Sigmoid colon (tissue), 7 donors: Measurements from ENCODE around the gene SYNDIG1. TPM values are rescaled to one million over a fixed set of nuclear protein-coding genes. Genes with fewer than 3 reads are reported as not detected.

Experiments
- DNase-seq: peaks from one replicate; pipeline ENCODE4 v3.0.0-alpha.2; 2019
- H3K27ac ChIP-seq, 4 donors: fragments of 200-600 bp; sonication (generic); one replicate each; pipeline ENCODE4 v1.5.1; 2016 to 2019; ENCODE audit warnings: mild to moderate bottlenecking in 1 of 4
- H3K27me3 ChIP-seq, 3 donors: fragments of 200-600 bp; sonication (generic); one replicate each; pipeline ENCODE4 v1.5.1; 2019; ENCODE audit warnings: mild to moderate bottlenecking in 1 of 3
- H3K36me3 ChIP-seq, 4 donors: fragments of 200-600 bp; sonication (generic); one replicate each; pipeline ENCODE4 v1.5.1; 2016 to 2019
- H3K4me1 ChIP-seq, 4 donors: fragments of 200-600 bp; sonication (generic); one replicate each; pipeline ENCODE4 v1.5.1; 2017 to 2019
- H3K4me3 ChIP-seq, 4 donors: fragments of 200-600 bp; sonication (generic); one replicate each; pipeline ENCODE4 v1.5.1; 2017 to 2019; ENCODE audit warnings: mild to moderate bottlenecking in 2 of 4, moderate library complexity in 1 of 4
- H3K9me3 ChIP-seq, 4 donors: fragments of 200-600 bp in 3 of 4; sonication (generic) in 3 of 4; one replicate each; pipeline versions ENCODE4 v1.5.1 to v1.6.1; 2013 to 2019
- CTCF ChIP-seq, 4 experiments: fragments of 450-650 bp in 3 of 4; fragments of 200-600 bp in 1 of 4; IDR thresholded peaks; one replicate each; pipeline ENCODE4 v1.5.1; 2016 to 2019; ENCODE audit warnings: antibody characterized with exemption in 4 of 4, mild to moderate bottlenecking in 3 of 4, moderate library complexity in 2 of 4
- EP300 ChIP-seq, 4 donors: sonication (generic); formaldehyde crosslinking; IDR thresholded peaks; one replicate each; pipeline ENCODE4 v1.6.1; 2017; ENCODE audit warnings: antibody characterized with exemption in 4 of 4
- POLR2A ChIP-seq, 2 donors: fragments of 450-650 bp; IDR thresholded peaks; one replicate each; pipeline ENCODE4 v1.6.1; 2016; ENCODE audit warnings: antibody characterized with exemption in 2 of 2, mild to moderate bottlenecking in 2 of 2, moderate library complexity in 2 of 2
- POLR2AphosphoS5 ChIP-seq, 4 donors: sonication (generic); formaldehyde crosslinking; IDR thresholded peaks; one replicate each; pipeline ENCODE4 v1.6.1; 2017; ENCODE audit warnings: antibody characterized with exemption in 4 of 4
- WGBS, 2 donors: extraction: QIAGEN DNeasy Blood & Tissue Kit; methylation state at CpG; one replicate each; pipeline ENCODE4 v1.1.7; 2013; 5-methylcytosine and 5-hydroxymethylcytosine counted together
- intact Hi-C: fragments of 100-400 bp; cut with DNase I; formaldehyde crosslinking; loops from one replicate; pipeline ENCODE4 v1.15.1; 2023
- polyA plus RNA-seq, 3 donors: library from polyadenylated mRNA; stranded (reverse); fragments of 200-250 nt; gene quantifications; one replicate each; pipeline ENCODE4 v1.2.3, GENCODE V29; 2013
- total RNA-seq, 4 donors: library from RNA; depleted of rRNA; stranded (reverse); fragments of >200 nt; gene quantifications; one replicate each; pipeline ENCODE4 v1.1.0, GENCODE V29; 2016
- donor health status: healthy with polysubstance abuse.
- donor health status: Bipolar disorder and iron deficiency.
- donor health status: healthy.

SYNDIG1 gene
- total and polyA plus RNA-seq, 7 donors: 0.16 to 0.69 (median 0.36) TPM; not detected in 2

DNA sequence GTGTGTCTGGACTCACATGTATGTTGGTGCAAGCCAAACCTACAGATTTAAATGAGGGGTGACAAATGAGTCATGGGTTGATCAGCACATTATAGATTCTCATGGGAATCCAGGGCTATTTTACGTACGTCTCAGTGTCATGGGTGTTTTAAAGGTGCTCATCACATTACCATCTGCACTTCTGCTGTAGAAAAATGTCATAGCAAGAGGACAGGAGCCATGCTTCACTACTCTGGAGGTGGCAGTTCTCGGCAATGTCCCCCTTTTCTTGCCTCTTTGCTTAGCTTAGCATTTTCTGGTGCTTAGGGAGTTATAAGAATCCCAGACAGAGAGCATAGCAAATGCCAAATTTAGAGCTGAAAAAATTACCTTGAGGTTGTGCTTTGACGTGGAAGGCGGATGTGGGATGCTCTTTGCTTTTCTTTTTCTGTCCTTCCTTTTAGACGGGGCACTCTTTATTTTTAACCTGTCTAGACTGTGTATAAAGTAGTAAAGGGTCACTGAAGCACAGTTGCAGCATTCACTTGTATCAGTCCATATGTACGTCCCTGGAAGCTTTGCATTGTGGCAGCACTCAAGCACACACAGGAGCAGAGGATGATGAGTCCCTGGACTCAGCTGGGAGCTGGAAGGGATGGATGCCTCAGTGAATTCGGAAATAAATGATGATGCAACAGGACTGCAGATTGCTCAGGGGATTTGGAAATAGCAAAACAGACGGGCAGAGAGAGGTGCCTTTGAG is 139.7 kb downstream of the SYNDIG1 start:
- H3K27me3 ChIP-seq: no peaks in the 10 kb centered on the region
- 73 to 79% methylated on average over 9 of the region's 9 CpGs for WGBS, 2 donors
- no peaks in the 10 kb centered on the region for H3K36me3 ChIP-seq
- DNase-seq: no peak
- no peaks in the 10 kb centered on the region for H3K9me3 ChIP-seq
- no peak overlapping the region for H3K4me3 ChIP-seq
- no peak for TF ChIP-seq POLR2AphosphoS5 (IDR thresholded peaks at IDR 0.05)
- no peak for TF ChIP-seq CTCF (IDR thresholded peaks at IDR 0.05)
- TF ChIP-seq EP300 (IDR thresholded peaks at IDR 0.05): no peak
- no peak for TF ChIP-seq POLR2A (IDR thresholded peaks at IDR 0.05)
- intact Hi-C loops: no loop called here
- H3K27ac ChIP-seq: no peak overlapping the region
- no peaks in the 10 kb centered on the region for H3K4me1 ChIP-seq

DNA sequence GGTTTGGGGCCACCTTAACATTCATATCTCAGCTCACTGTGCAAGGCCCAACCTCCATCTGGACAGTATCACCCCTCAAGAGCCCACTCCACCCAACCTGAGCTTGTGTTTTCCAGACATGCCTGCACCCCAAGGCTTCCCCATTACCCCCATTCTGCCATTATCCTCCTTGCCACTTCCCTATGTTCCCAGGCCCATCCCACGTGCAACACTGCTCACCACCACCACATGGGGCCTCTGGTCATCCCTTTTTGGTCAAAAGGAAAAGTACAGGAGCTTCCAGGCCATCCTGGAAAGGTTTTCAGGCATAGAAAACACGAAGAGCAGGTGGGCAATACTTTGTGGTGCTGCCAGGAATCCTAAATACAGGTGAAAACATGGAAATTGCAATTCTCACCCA is 140.3 kb downstream of the SYNDIG1 start:
- Histone ChIP-seq H3K4me3 (no peak overlapping the region), H3K27me3 (no peaks in the 10 kb centered on the region), H3K9me3 (no peaks in the 10 kb centered on the region), H3K27ac (no peak overlapping the region), H3K4me1 (no peaks in the 10 kb centered on the region), H3K36me3 (no peaks in the 10 kb centered on the region)
- no peak for DNase-seq
- intact Hi-C loops: no loop called here
- 20 to 56% methylated on average over 2 of the region's 2 CpGs for WGBS, 2 donors
- no peak for TF ChIP-seq POLR2A (IDR thresholded peaks at IDR 0.05)
- TF ChIP-seq EP300 (IDR thresholded peaks at IDR 0.05): no peak
- no peak for TF ChIP-seq POLR2AphosphoS5 (IDR thresholded peaks at IDR 0.05)
- no peak for TF ChIP-seq CTCF (IDR thresholded peaks at IDR 0.05)

DNA sequence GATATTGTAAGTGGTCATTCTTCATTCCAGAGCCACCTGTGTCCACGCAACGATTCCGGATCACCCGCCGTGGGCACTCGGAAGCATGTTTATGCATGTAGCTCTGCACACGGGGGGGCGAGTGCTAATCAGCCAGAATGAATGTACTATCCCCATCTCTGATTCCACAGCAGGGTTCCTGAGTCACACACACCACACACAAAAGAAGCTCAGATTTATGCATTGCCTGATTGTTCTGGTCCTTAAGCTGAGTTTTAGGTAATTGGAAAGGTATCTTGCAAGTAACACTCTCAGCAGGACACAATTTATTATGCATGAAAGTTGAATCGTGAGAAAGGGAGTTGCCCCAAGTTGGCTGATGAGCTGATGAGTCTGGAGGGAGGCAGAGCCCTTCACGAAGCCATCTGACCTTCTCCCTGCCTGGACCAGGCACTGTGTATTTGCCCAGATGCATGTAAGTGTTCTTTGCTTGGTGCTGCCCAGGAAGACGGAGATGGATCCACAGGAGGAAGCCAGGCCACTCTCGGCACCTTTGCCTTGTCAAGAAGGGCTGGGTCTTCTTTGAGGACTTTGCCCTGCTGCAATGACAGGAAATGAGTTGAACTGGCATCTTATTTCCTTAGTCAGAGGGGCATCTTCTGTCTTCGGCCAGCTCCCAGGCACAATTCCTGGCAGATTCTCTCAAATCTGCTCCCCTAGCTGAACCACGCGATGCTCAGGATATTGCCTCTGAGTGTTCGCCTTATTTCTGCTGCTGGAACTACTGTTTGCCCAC is 141.1 kb downstream of the SYNDIG1 start:
- Histone ChIP-seq H3K27me3 (no peaks in the 10 kb centered on the region), H3K4me3 (no peak overlapping the region), H3K36me3 (no peaks in the 10 kb centered on the region), H3K4me1 (no peaks in the 10 kb centered on the region), H3K9me3 (no peaks in the 10 kb centered on the region), H3K27ac (no peak overlapping the region)
- no peak for TF ChIP-seq CTCF (IDR thresholded peaks at IDR 0.05)
- TF ChIP-seq EP300 (IDR thresholded peaks at IDR 0.05): no peak
- 78 to 79% methylated on average over 16 of the region's 16 CpGs for WGBS, 2 donors
- no peak for DNase-seq
- intact Hi-C loops: no loop called here

GRCh38 chr20:24611360-24612140 is 142.1 kb downstream of the SYNDIG1 start:
- no peak for DNase-seq
- no peaks in the 10 kb centered on the region for H3K9me3 ChIP-seq
- TF ChIP-seq POLR2AphosphoS5 (IDR thresholded peaks at IDR 0.05): no peak
- no peak for TF ChIP-seq EP300 (IDR thresholded peaks at IDR 0.05)
- TF ChIP-seq POLR2A (IDR thresholded peaks at IDR 0.05): no peak
- H3K4me1 ChIP-seq: no peaks in the 10 kb centered on the region
- no peaks in the 10 kb centered on the region for H3K27me3 ChIP-seq
- no peaks in the 10 kb centered on the region for H3K36me3 ChIP-seq
- intact Hi-C loops: no loop called here
- no peak overlapping the region for H3K27ac ChIP-seq
- H3K4me3 ChIP-seq: no peak overlapping the region
- WGBS, 2 donors: 88% methylated on average over 5 of the region's 5 CpGs
